GM18502 (cell line): ENCODE results near the gene NOL4L.

Experiments
- ATAC-seq: cut with Tn5 transposase; IDR thresholded peaks from one replicate; pipeline ENCODE4 v1.9.1; 2021; ENCODE audit warnings: mild to moderate bottlenecking; ENCODE audit not compliant: unreplicated experiment, poor library complexity

NOL4L gene

GRCh38 chr20:32563311-32564272 lies 21.5 kb downstream of the NOL4L start:
- ATAC-seq: no peak

- ATAC-seq: no peak
Observed at GRCh38 chr20:32562495-32562911, 22.6 kb downstream of the NOL4L start.

- ATAC-seq: no peak
Observed at GRCh38 chr20:32560989-32561830, 23.9 kb downstream of the NOL4L start.

GRCh38 chr20:32560482-32560988 lies 24.6 kb downstream of the NOL4L start:
- no peak for ATAC-seq

- no peak for ATAC-seq
Observed at GRCh38 chr20:32559753-32560380, 25.3 kb downstream of the NOL4L start.

- no peak for ATAC-seq
Observed at GRCh38 chr20:32559205-32559752, 25.9 kb downstream of the NOL4L start.

GRCh38 chr20:32558526-32558925 lies 26.6 kb downstream of the NOL4L start:
- ATAC-seq: no peak

GRCh38 chr20:32557319-32557718 lies 27.8 kb downstream of the NOL4L start:
- ATAC-seq: no peak

GRCh38 chr20:32556312-32557184 lies 28.6 kb downstream of the NOL4L start:
- no peak for ATAC-seq

GRCh38 chr20:32555584-32555983 lies 29.5 kb downstream of the NOL4L start:
- ATAC-seq: no peak

GRCh38 chr20:32554965-32555289 lies 30.2 kb downstream of the NOL4L start:
- ATAC-seq: no peak

GRCh38 chr20:32553618-32554017 lies 31.5 kb downstream of the NOL4L start:
- no peak for ATAC-seq

- ATAC-seq: no peak
Observed at GRCh38 chr20:32551693-32552092, 33.4 kb downstream of the NOL4L start.

GRCh38 chr20:32549842-32550241 lies 35.3 kb downstream of the NOL4L start:
- ATAC-seq: no peak

- ATAC-seq: no peak
Observed at GRCh38 chr20:32547753-32548034, 37.4 kb downstream of the NOL4L start.

- ATAC-seq: no peak
Observed at GRCh38 chr20:32546918-32547752, 38.0 kb downstream of the NOL4L start.

- no peak for ATAC-seq
Observed at GRCh38 chr20:32544893-32545840, 40.0 kb downstream of the NOL4L start.

- ATAC-seq: no peak
Observed at GRCh38 chr20:32544260-32544722, 40.8 kb downstream of the NOL4L start.
